ENCODE data around the gene MRPL53.
A peak's percentile ranks its signal among the peaks of the same experiment; 100 is the strongest.

Gene MRPL53

GRCh38 chr2:74439803-74440377 lies 32.6 kb downstream of the MRPL53 start:
- peak overlapping the region; percentile 35 to 61 (median 48) for H3K4me3 ChIP-seq
- H3K27ac ChIP-seq = peak overlapping the region in 20 of 21 experiments; percentile 41 to 94 (median 84)

GRCh38 chr2:74439373-74439772 lies 33.1 kb downstream of the MRPL53 start:
- Histone ChIP-seq H3K27ac (peak overlapping the region in 17 of 21 experiments; percentile 54 to 94 (median 84)), H3K4me3 (peak overlapping the region; percentile 35 to 61 (median 48))

GRCh38 chr2:74438248-74438647 lies 34.2 kb downstream of the MRPL53 start:
- Histone ChIP-seq H3K27ac (no peak overlapping the region), H3K4me3 (no peak overlapping the region)

- H3K4me3 ChIP-seq = no peak overlapping the region
- peak overlapping the region in 1 of 21 experiments; percentile 2 for H3K27ac ChIP-seq
Measured at GRCh38 chr2:74436848-74437695, 35.4 kb downstream of the MRPL53 start.

GRCh38 chr2:74436111-74436805 lies 36.2 kb downstream of the MRPL53 start:
- Histone ChIP-seq H3K4me3 (no peak overlapping the region), H3K27ac (peak overlapping the region in 1 of 21 experiments; percentile 2)

- no peak overlapping the region for H3K27ac ChIP-seq
- H3K4me3 ChIP-seq = no peak overlapping the region
Measured at GRCh38 chr2:74430502-74430901, 42.0 kb downstream of the MRPL53 start.

GRCh38 chr2:74429487-74430451 lies 42.7 kb downstream of the MRPL53 start:
- no peak overlapping the region for H3K4me3 ChIP-seq
- H3K27ac ChIP-seq = no peak overlapping the region

- Histone ChIP-seq H3K27ac (no peak overlapping the region), H3K4me3 (no peak overlapping the region)
Measured at GRCh38 chr2:74428675-74429074, 43.8 kb downstream of the MRPL53 start.

- no peak overlapping the region for H3K27ac ChIP-seq
- H3K4me3 ChIP-seq = no peak overlapping the region
Measured at GRCh38 chr2:74427551-74427950, 44.9 kb downstream of the MRPL53 start.

- peak overlapping the region in 5 of 21 experiments; percentile 17 to 69 (median 52) for H3K27ac ChIP-seq
Measured at GRCh38 chr2:74426181-74426758, 46.2 kb downstream of the MRPL53 start.

GRCh38 chr2:74425523-74425922 lies 47.0 kb downstream of the MRPL53 start:
- Histone ChIP-seq H3K27ac (peak overlapping the region in 4 of 21 experiments; percentile 24 to 52 (median 43)), H3K4me3 (no peak overlapping the region)

More at GRCh38 chr2:74426181-74426758, 46.2 kb downstream of the MRPL53 start:
- no peak overlapping the region for H3K4me3 ChIP-seq

- Histone ChIP-seq H3K4me3 (no peak overlapping the region), H3K27ac (peak overlapping the region in 4 of 21 experiments; percentile 3 to 51 (median 30))
Measured at GRCh38 chr2:74424995-74425406, 47.5 kb downstream of the MRPL53 start.

- Histone ChIP-seq H3K4me3 (no peak overlapping the region), H3K27ac (peak overlapping the region in 3 of 21 experiments; percentile 3 to 51 (median 24))
Measured at GRCh38 chr2:74424139-74424992, 48.1 kb downstream of the MRPL53 start.

GRCh38 chr2:74423231-74424095 lies 49.0 kb downstream of the MRPL53 start:
- Histone ChIP-seq H3K27ac (no peak overlapping the region), H3K4me3 (no peak overlapping the region)

Measured in skin epidermis (tissue), 12 donors.